K562 (cell line): ENCODE results near the gene OR2G2. TPM values are rescaled to one million over a fixed set of nuclear protein-coding genes. Genes with fewer than 3 reads are reported as not detected.

Experiments used
- ATAC-seq: fragments of 200-7000 bp; cut with Tn5 transposase; 3 replicates; pipeline ENCODE4 v1.9.1; 2020; ENCODE audit warnings: moderate library complexity
- BruUV-seq: library from RNA; stranded (reverse); fragments of 400-500 nt; replicated peaks from 2 replicates; lab custom pipeline; 2021; lab: Mats Ljungman, UMichigan
- CTCF ChIA-PET: fragments of 300-600 bp; formaldehyde crosslinking; extraction: SDS; loops from one replicate; lab custom pipeline; 2021; ENCODE audit warnings: low intra/inter-chr PET ratio; lab: Yijun Ruan, JAX
- POLR2A ChIA-PET: fragments of 300-600, 350-650 bp; sonication (Branson Sonifier 250); formaldehyde crosslinking; extraction: SDS; loops from one replicate; lab custom pipeline; 2021; ENCODE audit warnings: antibody characterized with exemption, inconsistent platforms; lab: Yijun Ruan, JAX
- DNase-seq, 4 experiments: peaks; one replicate each; pipeline versions ENCODE4 v3.0.0 to v3.0.0-alpha.2; 2011 to 2018; ENCODE audit warnings: low spot score in 3 of 4, mixed read lengths in 3 of 4; ENCODE audit errors: extremely low read depth in 1 of 4
- FAIRE-seq: peaks from 2 replicates; lab custom pipeline; 2011; peaks lifted over from hg19 to GRCh38; lab: Jason Lieb, UNC
- H2AFZ ChIP-seq: 2 replicates; pipeline ENCODE4 v1.6.0; 2011; ENCODE audit warnings: low read depth, low read length, control low read depth, inconsistent platforms
- H3K27ac ChIP-seq: fragments of 200-600 bp; 3 replicates; pipeline ENCODE4 v1.8.0; 2011; ENCODE audit warnings: low read depth, mild to moderate bottlenecking, control low read depth, inconsistent platforms, low read length, moderate library complexity, mixed read lengths; ENCODE audit errors: extremely low read depth
- H3K27me3 ChIP-seq, 2 experiments: fragments of 300-600 bp in 1 of 2; 2 replicates in 1 of 2; 3 replicates in 1 of 2; pipeline versions ENCODE4 v1.6.0 to v1.8.0; 2011; ENCODE audit warnings: inconsistent platforms in 2 of 2, low read length in 2 of 2, mild to moderate bottlenecking in 1 of 2, mixed read lengths in 1 of 2, moderate library complexity in 1 of 2; ENCODE audit not compliant: control insufficient read depth in 2 of 2, insufficient read depth in 2 of 2
- H3K36me3 ChIP-seq: fragments of 300-600 bp; 3 replicates; pipeline ENCODE4 v1.8.0; 2011; ENCODE audit warnings: mild to moderate bottlenecking, low read length, inconsistent platforms; ENCODE audit not compliant: control insufficient read depth, insufficient read depth
- H3K4me1 ChIP-seq, 2 experiments: fragments of 200-600 bp in 1 of 2; replicated peaks in 1 of 2; 2 replicates in 1 of 2; 3 replicates in 1 of 2; pipeline versions ENCODE4 v1.5.1 to v1.8.0; 2011; ENCODE audit warnings: inconsistent platforms in 2 of 2, low read length in 2 of 2, mild to moderate bottlenecking in 1 of 2, mixed read lengths in 1 of 2, moderate library complexity in 1 of 2; ENCODE audit not compliant: control insufficient read depth in 2 of 2, insufficient read depth in 2 of 2
- H3K4me2 ChIP-seq: 2 replicates; pipeline ENCODE4 v1.6.1; 2011; ENCODE audit warnings: low read length, control low read depth, inconsistent platforms, mixed read lengths; ENCODE audit not compliant: insufficient read depth
- H3K4me3 ChIP-seq: fragments of 200-600 bp; sonication (generic), shearing (Covaris generic); 2 replicates; pipeline ENCODE4 v1.5.1; 2016; ENCODE audit warnings: control low read depth, inconsistent platforms
- H3K79me2 ChIP-seq: fragments of 200-600 bp; 3 replicates; pipeline ENCODE4 v1.8.0; 2011; ENCODE audit warnings: low read length, inconsistent platforms; ENCODE audit not compliant: control insufficient read depth, insufficient read depth
- H3K9ac ChIP-seq, 2 experiments: 2 replicates each; pipeline versions ENCODE4 v1.6.0 to v1.6.1; 2011; ENCODE audit warnings: low read depth in 2 of 2, low read length in 2 of 2, control low read depth in 1 of 2, inconsistent platforms in 1 of 2, mild to moderate bottlenecking in 1 of 2, mixed read lengths in 1 of 2; ENCODE audit not compliant: insufficient read depth in 1 of 2
- H3K9me1 ChIP-seq: one replicate; pipeline ENCODE4 v1.6.0; 2011; ENCODE audit warnings: inconsistent platforms, mild to moderate bottlenecking, low read length, moderate library complexity; ENCODE audit not compliant: control insufficient read depth, insufficient read depth
- H3K9me3 ChIP-seq: replicated peaks from 2 replicates; pipeline ENCODE4 v1.5.1; 2011; ENCODE audit warnings: low read depth, low read length, inconsistent platforms; ENCODE audit not compliant: control insufficient read depth, insufficient read depth
- H4K20me1 ChIP-seq: replicated peaks from 2 replicates; pipeline ENCODE4 v1.6.1; 2011; ENCODE audit warnings: low read length, inconsistent platforms, mixed read lengths; ENCODE audit not compliant: control insufficient read depth, insufficient read depth
- ATF1 ChIP-seq, 2 experiments: fragments of 450-650 bp in 1 of 2; IDR thresholded peaks; 2 replicates each; pipeline ENCODE4 v1.6.1; 2016; ENCODE audit warnings: missing compliant biosample characterization in 1 of 2, missing genetic modification characterization in 1 of 2
- BCOR ChIP-seq: fragments of 450-650 bp; IDR thresholded peaks from 2 replicates; pipeline ENCODE4 v1.6.1; 2016
- HMGXB4 ChIP-seq: sonication (generic); formaldehyde crosslinking; IDR thresholded peaks from 2 replicates; pipeline ENCODE4 v1.8.1; 2023; ENCODE audit warnings: mild to moderate bottlenecking, missing genetic modification reagents
- NFATC3 ChIP-seq: fragments of 450-650 bp; IDR thresholded peaks from 2 replicates; pipeline ENCODE4 v1.6.1; 2017; ENCODE audit warnings: mild to moderate bottlenecking
- NR2C2 ChIP-seq, 2 experiments: fragments of 200-800 bp in 1 of 2; sonication (Bioruptor generic) in 1 of 2; sonication (generic) in 1 of 2; formaldehyde crosslinking in 1 of 2; IDR thresholded peaks; 2 replicates each; pipeline versions ENCODE4 v1.6.1 to v1.8.0; 2016 to 2022; ENCODE audit warnings: mild to moderate bottlenecking in 1 of 2, missing compliant biosample characterization in 1 of 2, missing genetic modification characterization in 1 of 2, missing genetic modification reagents in 1 of 2
- POLR2A ChIP-seq: fragments of 450-650 bp; conservative IDR thresholded peaks from 2 replicates; pipeline ENCODE4 v1.6.1; 2016
- TRIM24 ChIP-seq, 2 experiments: fragments of 450-650 bp; IDR thresholded peaks; 2 replicates each; pipeline ENCODE4 v1.6.1; 2016
- WGBS: fragments of 100-300 bp; shearing (Covaris generic); methylation state at CpG from one replicate; pipeline ENCODE4 v1.1.6; 2016; ENCODE audit warnings: low coverage, mixed read lengths; ENCODE audit not compliant: insufficient coverage; ENCODE audit errors: missing lambda C conversion rate; 5-methylcytosine and 5-hydroxymethylcytosine counted together
- in situ Hi-C: fragments of 300-500 bp; cut with MboI; formaldehyde crosslinking; loops from 4 replicates; pipeline ENCODE4 v1.15.0; 2018; ENCODE audit warnings: inconsistent platforms, mixed read lengths
- intact Hi-C: fragments of 100-400 bp; cut with micrococcal nuclease; formaldehyde crosslinking; loops from 2 replicates; pipeline ENCODE4 v1.14.2; 2022
- polyA plus RNA-seq, 8 experiments: library from polyadenylated mRNA; depleted of rRNA in 4 of 8; stranded (reverse) in 5 of 8; unstranded in 3 of 8; fragments of >200 nt; fragmentation: Nextera tagmentation in 2 of 8; fragmentation: Illumina TruSeq in 1 of 8; extraction: Ambion mirVana in 2 of 8; extraction: Trizol in 1 of 8; gene quantifications; 2 replicates each; pipeline versions ENCODE4 v1.2.1 to v1.2.3, GENCODE V29; 2011 to 2014; ENCODE audit warnings: inconsistent platforms in 1 of 8, missing spikeins in 1 of 8
- total RNA-seq, 7 experiments: library from RNA; depleted of rRNA in 6 of 7; stranded (reverse); fragments of >200 nt in 6 of 7; fragmentation: Illumina TruSeq in 2 of 7; extraction: Trizol in 2 of 7; gene quantifications; 2 replicates each; pipeline versions ENCODE4 v1.2.1 to v1.2.3, GENCODE V29; 2011 to 2021; ENCODE audit warnings: low replicate concordance in 1 of 7
- TF ChIP-seq, protein P1 (sequence below): sonication (generic); formaldehyde crosslinking; IDR thresholded peaks from 2 replicates; pipeline ENCODE4 v1.8.1; 2023; ENCODE audit warnings: mild to moderate bottlenecking, missing genetic modification reagents
- TF ChIP-seq, protein P2 (sequence below): sonication (generic); formaldehyde crosslinking; IDR thresholded peaks from 2 replicates; pipeline ENCODE4 v1.9.0; 2022; ENCODE audit warnings: mild to moderate bottlenecking, missing genetic modification reagents

The OR2G2 gene
- total and polyA plus RNA-seq, 9 of the 15 experiments (the other 6 are each of a cell fraction or from before 2014, with no cell fraction given) = not detected

DNA sequence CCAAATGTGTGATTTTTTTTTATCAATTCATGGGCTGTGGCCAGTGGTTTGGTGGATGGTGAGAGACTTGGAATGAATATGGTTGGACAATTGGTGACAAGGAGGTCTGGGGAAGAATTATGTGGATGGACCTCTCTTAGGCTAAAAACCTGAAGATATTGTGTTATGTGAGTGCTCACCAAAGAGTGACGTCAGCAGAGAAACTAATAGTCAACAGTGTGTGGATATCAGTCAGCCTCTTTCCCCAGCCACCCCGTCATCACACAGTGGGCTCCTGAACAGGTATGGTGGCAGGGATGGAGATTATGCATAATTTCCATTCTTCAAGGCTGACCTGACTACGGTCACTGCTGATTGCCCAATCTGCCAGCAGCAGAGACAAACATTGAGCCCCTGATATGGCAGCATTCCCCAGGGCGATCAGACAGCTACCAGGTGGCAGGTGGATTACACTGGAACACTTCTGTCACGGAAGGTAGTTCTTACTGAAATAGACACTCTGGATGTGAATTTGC is 9.2 kb upstream of the OR2G2 start:
- DNase-seq (no peak), ATAC-seq (no peak), FAIRE-seq (no peak)
- in situ Hi-C loops = no loop called here
- no peak for TF ChIP-seq ATF1 (CRISPR knock-in tag; IDR thresholded peaks at IDR 0.05)
- TF ChIP-seq ATF1 (tag; IDR thresholded peaks at IDR 0.05) = peak; percentile 16; the same call in 1 of the 2 replicates
- TF ChIP-seq, protein P1, sequence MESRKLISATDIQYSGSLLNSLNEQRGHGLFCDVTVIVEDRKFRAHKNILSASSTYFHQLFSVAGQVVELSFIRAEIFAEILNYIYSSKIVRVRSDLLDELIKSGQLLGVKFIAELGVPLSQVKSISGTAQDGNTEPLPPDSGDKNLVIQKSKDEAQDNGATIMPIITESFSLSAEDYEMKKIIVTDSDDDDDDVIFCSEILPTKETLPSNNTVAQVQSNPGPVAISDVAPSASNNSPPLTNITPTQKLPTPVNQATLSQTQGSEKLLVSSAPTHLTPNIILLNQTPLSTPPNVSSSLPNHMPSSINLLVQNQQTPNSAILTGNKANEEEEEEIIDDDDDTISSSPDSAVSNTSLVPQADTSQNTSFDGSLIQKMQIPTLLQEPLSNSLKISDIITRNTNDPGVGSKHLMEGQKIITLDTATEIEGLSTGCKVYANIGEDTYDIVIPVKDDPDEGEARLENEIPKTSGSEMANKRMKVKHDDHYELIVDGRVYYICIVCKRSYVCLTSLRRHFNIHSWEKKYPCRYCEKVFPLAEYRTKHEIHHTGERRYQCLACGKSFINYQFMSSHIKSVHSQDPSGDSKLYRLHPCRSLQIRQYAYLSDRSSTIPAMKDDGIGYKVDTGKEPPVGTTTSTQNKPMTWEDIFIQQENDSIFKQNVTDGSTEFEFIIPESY (CRISPR knock-in tag) = no peak
- no peaks in the 10 kb centered on the region for H4K20me1 ChIP-seq
- no peaks in the 10 kb centered on the region for H3K9me1 ChIP-seq
- no peaks in the 10 kb centered on the region for H3K4me1 ChIP-seq
- no peaks in the 10 kb centered on the region for H3K27me3 ChIP-seq
- H3K79me2 ChIP-seq = no peaks in the 10 kb centered on the region
- ChIA-PET POLR2A (no interaction called here), CTCF (no interaction called here)
- intact Hi-C loops = loop anchor here (5.0 kb wide), 1 partner anchor 207 kb away; no protein-coding TSS in a partner anchor
- no peak overlapping the region for H2AFZ ChIP-seq
- 0% methylated on average over 5 of the region's 5 CpGs for WGBS
- BruUV-seq = no TSS peak
- H3K27ac ChIP-seq = no peak overlapping the region
- no peak overlapping the region for H3K4me3 ChIP-seq
- H3K36me3 ChIP-seq = no peaks in the 10 kb centered on the region
- H3K9ac ChIP-seq = no peak overlapping the region
- H3K9me3 ChIP-seq = no peaks in the 10 kb centered on the region
- H3K4me2 ChIP-seq = no peak overlapping the region

DNA sequence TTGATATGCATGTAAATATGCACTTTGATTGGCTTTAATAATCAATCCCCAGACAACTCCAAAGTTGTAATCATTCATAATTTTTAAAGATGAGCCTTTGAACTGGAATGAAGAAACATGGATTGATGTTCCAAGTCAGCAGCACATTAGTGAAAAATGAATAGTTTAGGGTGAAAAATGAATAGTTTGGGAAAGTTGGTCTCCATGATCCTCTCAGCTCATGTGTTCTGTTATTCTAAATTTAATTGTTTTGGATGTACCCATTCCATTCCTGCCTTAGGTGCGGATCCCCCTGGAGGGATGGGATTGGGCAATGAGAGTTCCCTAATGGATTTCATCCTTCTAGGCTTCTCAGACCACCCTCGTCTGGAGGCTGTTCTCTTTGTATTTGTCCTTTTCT is 17.1 kb downstream of the OR2G2 start, which contains the start of gene OR2G3:
OR2G3 (plus strand) TSS at position 301 of the 400 bp plus-strand sequence; CDS start at position 301, 0 bp downstream.
- DNase-seq (no peak), ATAC-seq (no peak), FAIRE-seq (no peak)
- 3% methylated on average over 2 of the region's 2 CpGs for WGBS
- no TSS peak for BruUV-seq
- H3K4me3 ChIP-seq = no peak within 1 kb of the TSS
- intact Hi-C loops = no loop called here
- CTCF ChIA-PET = no interaction called here
- in situ Hi-C loops = no loop called here
- no peaks in the 10 kb centered on the region for H3K9me3 ChIP-seq
- no peaks in the 10 kb centered on the region for H3K79me2 ChIP-seq
- H3K27ac ChIP-seq = no peak within 1 kb of the TSS
- H3K9ac ChIP-seq = no peak within 1 kb of the TSS
- H3K9me1 ChIP-seq = no peaks in the 10 kb centered on the region
- H4K20me1 ChIP-seq = no peaks in the 10 kb centered on the region
- H2AFZ ChIP-seq = no peak within 1 kb of the TSS
- H3K36me3 ChIP-seq = no peaks in the 10 kb centered on the region
- H3K4me1 ChIP-seq = no peaks in the 10 kb centered on the region
- POLR2A ChIA-PET = no interaction called here
- no peaks in the 10 kb centered on the region for H3K27me3 ChIP-seq
- H3K4me2 ChIP-seq = no peak within 1 kb of the TSS
- TF ChIP-seq BCOR (no peak), POLR2A (no peak), NR2C2 (CRISPR knock-in tag; IDR thresholded peaks at IDR 0.05) (no peak), NR2C2 (tag; IDR thresholded peaks at IDR 0.05) (no peak), TRIM24 (IDR thresholded peaks at IDR 0.05) (no peak), HMGXB4 (CRISPR knock-in tag) (no peak), NFATC3 (no peak)
- TF ChIP-seq, protein P2, sequence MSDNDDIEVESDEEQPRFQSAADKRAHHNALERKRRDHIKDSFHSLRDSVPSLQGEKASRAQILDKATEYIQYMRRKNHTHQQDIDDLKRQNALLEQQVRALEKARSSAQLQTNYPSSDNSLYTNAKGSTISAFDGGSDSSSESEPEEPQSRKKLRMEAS (CRISPR knock-in tag) = no peak
